Measurements from ENCODE around the gene PTPRF.

- TF ChIP-seq POLR2AphosphoS5 (IDR thresholded peaks at IDR 0.05) (no peak), POLR2A (IDR thresholded peaks at IDR 0.05) (no peak)
- TF ChIP-seq, protein P1, sequence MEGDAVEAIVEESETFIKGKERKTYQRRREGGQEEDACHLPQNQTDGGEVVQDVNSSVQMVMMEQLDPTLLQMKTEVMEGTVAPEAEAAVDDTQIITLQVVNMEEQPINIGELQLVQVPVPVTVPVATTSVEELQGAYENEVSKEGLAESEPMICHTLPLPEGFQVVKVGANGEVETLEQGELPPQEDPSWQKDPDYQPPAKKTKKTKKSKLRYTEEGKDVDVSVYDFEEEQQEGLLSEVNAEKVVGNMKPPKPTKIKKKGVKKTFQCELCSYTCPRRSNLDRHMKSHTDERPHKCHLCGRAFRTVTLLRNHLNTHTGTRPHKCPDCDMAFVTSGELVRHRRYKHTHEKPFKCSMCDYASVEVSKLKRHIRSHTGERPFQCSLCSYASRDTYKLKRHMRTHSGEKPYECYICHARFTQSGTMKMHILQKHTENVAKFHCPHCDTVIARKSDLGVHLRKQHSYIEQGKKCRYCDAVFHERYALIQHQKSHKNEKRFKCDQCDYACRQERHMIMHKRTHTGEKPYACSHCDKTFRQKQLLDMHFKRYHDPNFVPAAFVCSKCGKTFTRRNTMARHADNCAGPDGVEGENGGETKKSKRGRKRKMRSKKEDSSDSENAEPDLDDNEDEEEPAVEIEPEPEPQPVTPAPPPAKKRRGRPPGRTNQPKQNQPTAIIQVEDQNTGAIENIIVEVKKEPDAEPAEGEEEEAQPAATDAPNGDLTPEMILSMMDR (IDR thresholded peaks at IDR 0.05), result no peak
Observed at GRCh38 chr1:43499898-43500297, 30.8 kb upstream of the PTPRF start.
